Activated CD4-positive, CD25-positive, alpha-beta regulatory T cell (primary cell): ENCODE data around the gene PEBP1.

Experiments used
- DNase-seq, 4 experiments: peaks; one replicate each; lab custom pipeline; 2025; lab: John Stamatoyannopoulos, UW

The PEBP1 gene

GRCh38 chr12:118136559-118137003 is 657 bp downstream of the PEBP1 start:
- peak in 2 of 4 experiments; percentile 13 to 14 for DNase-seq

DNA sequence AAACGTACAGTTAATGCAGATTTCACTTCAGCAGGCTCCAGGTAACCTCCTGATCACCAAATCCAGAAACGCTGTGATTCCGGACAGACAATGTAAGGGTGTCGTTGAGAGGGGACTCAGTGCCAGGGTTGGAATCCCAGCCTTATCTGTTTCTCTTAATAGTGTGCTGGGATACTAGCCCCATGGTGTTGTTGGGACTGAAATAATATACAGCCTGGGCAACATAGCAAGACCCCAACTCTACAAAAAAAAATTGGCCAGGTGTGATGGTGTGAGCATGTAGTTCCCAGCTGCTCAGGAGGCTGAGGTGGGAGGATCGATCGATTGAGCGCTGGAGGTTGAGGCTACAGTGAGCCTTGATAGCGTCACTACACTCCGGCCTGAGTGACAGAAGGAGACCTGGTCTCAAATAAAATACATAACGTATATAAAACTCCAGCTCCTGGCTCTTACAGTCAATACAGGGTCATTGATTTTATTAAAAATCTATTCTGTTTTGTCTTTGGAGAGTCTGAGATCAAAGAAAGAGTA is 1.3 kb downstream of the PEBP1 start:
- no peak for DNase-seq

DNA sequence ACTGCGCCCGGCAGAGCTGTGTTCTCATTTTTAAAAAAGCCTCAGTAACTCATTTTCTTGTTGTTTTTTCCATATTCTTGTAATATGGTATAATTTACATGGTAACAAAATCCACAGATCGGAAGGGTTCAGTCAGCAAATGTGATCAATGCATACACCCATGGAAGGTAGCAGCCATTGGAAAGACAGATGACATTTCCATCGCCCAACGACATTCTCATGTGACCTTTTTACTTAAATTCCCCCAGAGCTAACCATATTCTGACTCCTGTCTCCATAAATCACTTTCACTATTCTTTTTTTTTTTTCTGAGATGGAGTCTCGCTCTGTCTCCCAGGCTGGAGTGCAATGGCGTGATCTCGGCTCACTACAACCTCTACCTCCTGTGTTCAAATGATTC is 4.9 kb downstream of the PEBP1 start:
- DNase-seq = no peak

DNA sequence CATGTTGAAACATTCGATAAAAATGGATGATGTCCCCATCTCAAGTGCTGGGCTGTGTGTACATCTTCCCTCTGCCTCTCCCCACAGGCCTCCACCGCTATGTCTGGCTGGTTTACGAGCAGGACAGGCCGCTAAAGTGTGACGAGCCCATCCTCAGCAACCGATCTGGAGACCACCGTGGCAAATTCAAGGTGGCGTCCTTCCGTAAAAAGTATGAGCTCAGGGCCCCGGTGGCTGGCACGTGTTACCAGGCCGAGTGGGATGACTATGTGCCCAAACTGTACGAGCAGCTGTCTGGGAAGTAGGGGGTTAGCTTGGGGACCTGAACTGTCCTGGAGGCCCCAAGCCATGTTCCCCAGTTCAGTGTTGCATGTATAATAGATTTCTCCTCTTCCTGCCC is 8.6 kb downstream of the PEBP1 start:
- no peak for DNase-seq

GRCh38 chr12:118145113-118145797 is 9.3 kb downstream of the PEBP1 start:
- DNase-seq = no peak

- no peak for DNase-seq
These were observed 9.9 kb downstream of the PEBP1 start for GRCh38 chr12:118145798-118146156.

- no peak for DNase-seq
These were observed 12.4 kb downstream of the PEBP1 start for GRCh38 chr12:118148287-118148686.

- no peak for DNase-seq
These were observed 14.7 kb downstream of the PEBP1 start for GRCh38 chr12:118150625-118151024.

- no peak for DNase-seq
These were observed 15.8 kb downstream of the PEBP1 start for GRCh38 chr12:118151755-118152154.

DNA sequence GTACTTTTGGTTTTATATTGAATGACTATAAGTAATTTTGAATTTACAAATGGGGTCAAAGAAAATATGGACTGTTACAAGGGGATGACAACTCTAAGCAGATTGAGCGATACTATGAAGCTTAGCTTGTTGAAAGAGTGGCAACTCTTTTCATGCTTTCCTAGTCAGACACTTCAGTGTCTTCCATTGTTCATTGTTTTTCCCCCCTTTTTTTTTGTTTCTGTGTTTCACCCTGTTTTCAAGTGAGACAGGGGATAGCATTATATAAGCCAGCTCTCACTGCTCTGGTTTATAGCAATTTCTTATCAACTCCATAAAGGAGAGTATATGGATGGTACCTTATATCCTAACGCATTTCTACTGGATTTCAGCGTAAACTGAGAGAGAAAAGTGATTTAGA is 24.6 kb downstream of the PEBP1 start:
- DNase-seq = no peak

- no peak for DNase-seq
These were observed 29.0 kb downstream of the PEBP1 start for GRCh38 chr12:118164798-118165486.

- no peak for DNase-seq
These were observed 31.0 kb downstream of the PEBP1 start for GRCh38 chr12:118166946-118167345.

GRCh38 chr12:118175823-118176447 is 40.0 kb downstream of the PEBP1 start:
- DNase-seq = no peak

- no peak for DNase-seq
These were observed 47.2 kb downstream of the PEBP1 start for GRCh38 chr12:118183155-118183554.

GRCh38 chr12:118183711-118184110 is 47.8 kb downstream of the PEBP1 start:
- no peak for DNase-seq

- no peak for DNase-seq
These were observed 49.9 kb downstream of the PEBP1 start for GRCh38 chr12:118185602-118186397.

DNA sequence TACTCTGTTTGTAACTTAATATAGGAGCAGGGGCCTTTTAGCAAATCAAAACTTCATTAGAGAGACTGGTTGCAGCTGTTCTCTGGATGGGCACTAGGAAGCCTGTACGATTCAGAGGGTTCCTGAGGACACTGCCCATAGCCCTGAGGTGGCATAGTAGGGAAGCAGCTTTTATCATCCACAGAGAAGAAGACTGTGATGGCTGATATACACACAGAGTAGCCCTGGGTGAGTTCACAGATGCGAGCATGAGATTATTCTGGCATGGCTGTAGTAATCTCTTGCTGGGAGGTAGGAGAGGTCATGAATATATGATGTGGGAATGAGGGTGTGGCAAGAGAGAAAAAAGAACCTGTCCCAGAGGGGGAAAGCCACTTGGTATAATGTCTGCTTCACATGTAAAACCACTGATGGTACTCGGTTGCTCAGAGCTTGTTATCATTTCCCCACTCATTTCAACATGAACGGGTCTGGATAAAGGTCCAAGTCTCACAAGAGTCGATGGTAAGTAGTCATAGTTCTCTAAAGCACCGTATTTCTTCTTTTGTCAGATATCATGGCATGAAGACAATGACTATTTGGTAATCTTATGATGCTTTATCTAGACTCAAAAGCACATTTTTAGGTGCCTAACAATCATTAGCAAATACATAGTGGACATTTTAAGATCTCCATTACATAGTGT is 52.0 kb downstream of the PEBP1 start:
- DNase-seq = no peak

DNA sequence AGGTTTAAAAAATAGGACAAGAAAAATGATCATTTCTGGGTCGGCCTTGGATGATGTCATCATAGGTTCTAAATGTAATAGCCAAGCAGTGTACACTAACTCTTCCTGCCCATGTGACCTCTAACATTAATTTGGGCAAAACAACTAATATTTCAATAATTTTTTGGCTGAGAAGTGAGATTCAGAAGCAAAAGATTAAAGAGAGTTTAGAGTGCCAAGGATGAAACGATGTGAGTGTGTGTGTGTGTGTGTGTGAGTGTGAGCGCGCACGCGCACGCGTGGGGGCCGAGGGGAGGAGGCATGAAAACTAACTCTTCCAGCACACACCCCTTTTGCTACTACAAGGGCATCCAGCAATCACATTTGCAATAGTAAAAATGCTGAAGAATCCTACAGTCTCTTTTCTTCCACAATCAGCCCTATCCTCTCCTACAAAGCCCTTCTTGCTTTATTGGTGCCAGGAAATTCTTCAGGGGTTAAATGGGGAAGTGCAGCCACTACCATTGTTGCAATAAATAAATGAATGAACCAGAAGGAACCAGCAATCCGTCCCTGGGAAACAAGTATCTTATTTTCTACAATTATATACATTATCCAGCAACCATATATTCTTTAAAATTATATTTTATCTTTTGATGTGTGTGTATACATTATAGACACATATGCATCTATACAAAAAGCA is 52.9 kb downstream of the PEBP1 start:
- no peak for DNase-seq

GRCh38 chr12:118189741-118190191 is 53.8 kb downstream of the PEBP1 start:
- DNase-seq = no peak

- no peak for DNase-seq
These were observed 54.3 kb downstream of the PEBP1 start for GRCh38 chr12:118190266-118190665.

DNA sequence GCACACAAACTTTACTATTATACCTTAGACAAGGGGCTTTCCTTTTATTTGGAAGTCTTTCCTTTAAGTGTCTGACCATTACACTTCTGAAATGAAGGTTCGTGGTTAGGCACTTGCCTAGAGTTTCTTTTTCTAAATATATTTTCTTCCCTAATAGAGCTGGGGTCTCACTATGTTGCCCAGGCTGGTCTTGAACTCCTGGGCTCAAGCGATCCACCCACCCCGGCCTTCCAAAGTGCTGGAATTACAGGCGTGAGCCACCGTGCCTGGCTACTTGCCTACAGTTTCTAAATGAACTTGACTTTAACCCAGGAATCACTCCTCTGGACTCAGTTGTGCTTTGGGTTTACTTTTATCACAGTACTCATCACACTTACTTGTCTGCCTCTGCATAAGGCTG is 57.6 kb downstream of the PEBP1 start:
- no peak for DNase-seq
